Type B pancreatic cell (in vitro differentiated cells): ENCODE data around the gene DUOX1. TPM values are rescaled to one million over a fixed set of nuclear protein-coding genes. Genes with fewer than 3 reads are reported as not detected.
"Not testable (repeated sequence)": the region's sequence is repeated elsewhere in the genome, so short reads cannot be mapped to it uniquely, and the experiment has no call there.

Experiments used
- DNase-seq: peaks from one replicate; pipeline ENCODE4 v3.0.0; 2021; ENCODE audit warnings: mixed read lengths; ENCODE audit not compliant: unreplicated experiment; ENCODE audit errors: extremely low spot score
- H3K27ac Mint-ChIP-seq: 2 replicates; pipeline ENCODE4 v1.8.0; 2021; ENCODE audit warnings: mild to moderate bottlenecking, mixed read lengths
- H3K27me3 Mint-ChIP-seq: 2 replicates; pipeline ENCODE4 v1.8.0; 2021; ENCODE audit warnings: mixed read lengths
- H3K36me3 Mint-ChIP-seq: 2 replicates; pipeline ENCODE4 v1.8.0; 2021; ENCODE audit warnings: mixed read lengths
- H3K4me1 Mint-ChIP-seq: one replicate; pipeline ENCODE4 v1.8.0; 2021; ENCODE audit warnings: mixed read lengths; ENCODE audit not compliant: unreplicated experiment
- H3K4me3 Mint-ChIP-seq: 2 replicates; pipeline ENCODE4 v1.8.0; 2021; ENCODE audit warnings: mild to moderate bottlenecking, mixed read lengths
- H3K9me3 Mint-ChIP-seq: 2 replicates; pipeline ENCODE4 v1.8.0; 2021; ENCODE audit warnings: mixed read lengths
- CTCF ChIP-seq: fragments of 200-600 bp; sonication (generic); conservative IDR thresholded peaks from 2 replicates; pipeline ENCODE4 v1.5.0; 2021; ENCODE audit warnings: antibody characterized with exemption, mild to moderate bottlenecking
- long read RNA-seq: library from polyadenylated mRNA; unstranded; transcript quantifications from one replicate; pipeline ENCODE4 v2.0.0, GENCODE V29; 2020
- total RNA-seq: library from RNA; stranded (reverse); gene quantifications from 2 replicates; pipeline ENCODE4 v1.2.1, GENCODE V29; 2021; ENCODE audit warnings: low replicate concordance

The DUOX1 gene
- 5.5 and 11.1 TPM in 2 replicates for total RNA-seq
- long read RNA-seq, partial matches to known transcripts: 7 of 9 reads
- long read RNA-seq, other reads (novel, unspliced or antisense): 2 of 9 reads

- Mint-ChIP-seq H3K4me3 (peak within 1 kb of the TSS; percentile 66), H3K27me3 (peaks cover 89% of the 10 kb centered on the region), H3K9me3 (no peaks in the 10 kb centered on the region), H3K27ac (no peak within 1 kb of the TSS), H3K36me3 (no peaks in the 10 kb centered on the region), H3K4me1 (peaks cover 12% of the 10 kb centered on the region)
- no peak for DNase-seq
- TF ChIP-seq CTCF: no peak
Measured at GRCh38 chr15:45129651-45130129, at the start of gene DUOX1, which contains the start of gene DUOXA1. TSS of gene DUOX1 (plus strand) at chr15:45129994. CDS start at chr15:45131967, 1,973 bp downstream. TSS of gene DUOXA1 (minus strand) at chr15:45129879. CDS start at chr15:45123014, 6,865 bp downstream.

- not testable (repeated sequence) for DNase-seq, H3K9me3 Mint-ChIP-seq, H3K4me1 Mint-ChIP-seq, H3K27me3 Mint-ChIP-seq, H3K4me3 Mint-ChIP-seq, H3K27ac Mint-ChIP-seq, H3K36me3 Mint-ChIP-seq
Measured at GRCh38 chr15:45080593-45080992, 49.2 kb upstream of the DUOX1 start.

GRCh38 chr15:45082412-45082811, 47.4 kb upstream of the DUOX1 start:
- peaks cover 10% of the 10 kb centered on the region for H3K27me3 Mint-ChIP-seq

GRCh38 chr15:45083223-45083622, 46.6 kb upstream of the DUOX1 start:
- H3K4me3 Mint-ChIP-seq: no peak overlapping the region
- H3K27me3 Mint-ChIP-seq: peaks cover 17% of the 10 kb centered on the region

More at GRCh38 chr15:45082412-45082811, 47.4 kb upstream of the DUOX1 start:
- H3K4me1 Mint-ChIP-seq, H3K27ac Mint-ChIP-seq, H3K4me3 Mint-ChIP-seq, H3K9me3 Mint-ChIP-seq, H3K36me3 Mint-ChIP-seq, DNase-seq: not testable (repeated sequence)

GRCh38 chr15:45084163-45084562, 45.6 kb upstream of the DUOX1 start:
- Mint-ChIP-seq H3K4me1 (no peaks in the 10 kb centered on the region), H3K27ac (no peak overlapping the region), H3K36me3 (no peaks in the 10 kb centered on the region), H3K4me3 (no peak overlapping the region), H3K9me3 (no peaks in the 10 kb centered on the region), H3K27me3 (peaks cover 17% of the 10 kb centered on the region)
- no peak for TF ChIP-seq CTCF
- no peak for DNase-seq

More at GRCh38 chr15:45083223-45083622, 46.6 kb upstream of the DUOX1 start:
- Mint-ChIP-seq H3K9me3 (no peaks in the 10 kb centered on the region), H3K27ac (no peak overlapping the region), H3K4me1 (no peaks in the 10 kb centered on the region), H3K36me3 (no peaks in the 10 kb centered on the region)
- DNase-seq: no peak
- TF ChIP-seq CTCF: no peak

- Mint-ChIP-seq H3K27me3 (peaks cover 43% of the 10 kb centered on the region), H3K27ac (no peak overlapping the region), H3K36me3 (no peaks in the 10 kb centered on the region), H3K4me1 (no peaks in the 10 kb centered on the region), H3K4me3 (no peak overlapping the region), H3K9me3 (no peaks in the 10 kb centered on the region)
- no peak for TF ChIP-seq CTCF
- no peak for DNase-seq
Measured at GRCh38 chr15:45087513-45087912, 42.3 kb upstream of the DUOX1 start.
